ENCODE data around the gene OLFM2. TPM values are rescaled to one million over a fixed set of nuclear protein-coding genes. Genes with fewer than 3 reads are reported as not detected.

The OLFM2 gene
- total and polyA plus RNA-seq, 9 of the 15 experiments (the other 6 are each of a cell fraction or from before 2014, with no cell fraction given): 0.10 to 0.33 (median 0.23) TPM; not detected in 4

- TF ChIP-seq E2F6 (IDR thresholded peaks at IDR 0.05; ENCODE audit: borderline replicate concordance in 1 of 2, extremely low read depth in 1 of 2, insufficient read depth in 1 of 2, insufficient read length in 1 of 2, low read depth in 1 of 2, low read length in 1 of 2, poor library complexity in 1 of 2, severe bottlenecking in 1 of 2): peak in 1 of 2 experiments; percentile 34
- TF ChIP-seq MEF2A (IDR thresholded peaks at IDR 0.05; ENCODE audit: control insufficient read depth, low read depth, low read length): peak; percentile 80; the same call in 1 of the 2 replicates
- no peak for TF ChIP-seq SRF (CRISPR knock-in tag; IDR thresholded peaks at IDR 0.05)
- no peak for TF ChIP-seq ZNF324 (CRISPR knock-in tag; IDR thresholded peaks at IDR 0.05)
- peak; percentile 35; the same call in 1 of the 2 replicates for TF ChIP-seq TAL1 (IDR thresholded peaks at IDR 0.05)
- no peak for TF ChIP-seq RAD21 (CRISPR knock-in tag; conservative IDR thresholded peaks at IDR 0.05 in 1 of 2, IDR thresholded peaks at IDR 0.05 in 1 of 2)
- TF ChIP-seq RCOR1 (IDR thresholded peaks at IDR 0.05; ENCODE audit: borderline replicate concordance in 1 of 2, low read depth in 2 of 2, low read length in 2 of 2): peak in 1 of 2 experiments; percentile 12; a peak in 1 of 4 replicates
- TF ChIP-seq SAFB2 (IDR thresholded peaks at IDR 0.05; ENCODE audit: borderline replicate concordance, low read depth, low read length, severe bottlenecking): no peak
- peak; percentile 69 for TF ChIP-seq NCOR1 (IDR thresholded peaks at IDR 0.05)
- TF ChIP-seq KLF16 (IDR thresholded peaks at IDR 0.05): peak; percentile 6; the same call in 1 of the 2 replicates
These were observed 11.1 kb upstream of the OLFM2 start (continued) for GRCh38 chr19:9947441-9947840.
